Measurements from ENCODE around the gene GCC1. TPM values are rescaled to one million over a fixed set of nuclear protein-coding genes. Genes with fewer than 3 reads are reported as not detected.

The GCC1 gene
- total RNA-seq, 4 donors from 2014 or later, result 13.5 to 17.3 (median 14.9) TPM

DNA sequence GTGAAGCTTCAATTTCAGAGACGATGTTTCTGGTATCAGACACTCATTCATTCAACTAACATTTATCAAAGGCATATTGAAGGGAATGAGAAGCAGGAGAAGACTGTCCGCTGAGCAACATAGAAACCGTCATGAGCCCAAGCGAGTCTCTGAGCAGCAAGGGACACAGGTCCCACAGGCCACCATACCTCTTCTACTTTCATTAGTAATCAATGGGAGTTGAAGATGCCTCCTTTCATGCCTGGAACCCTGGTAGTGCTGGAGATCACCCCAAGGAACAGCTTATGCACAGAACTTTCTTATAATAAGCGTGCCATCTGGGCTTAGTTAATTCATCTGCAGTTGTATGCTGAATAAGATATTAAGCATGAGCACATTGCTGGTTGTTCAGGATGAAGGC, 31.3 kb upstream of the GCC1 start:
- WGBS, 2 donors, result 71 to 89% methylated on average over 4 of the region's 5 CpGs
- intact Hi-C loops (cut with DNase I), result no loop called here
- no peak overlapping the region for H3K4me3 ChIP-seq
- no peak for DNase-seq
- no peaks in the 10 kb centered on the region for H3K4me1 ChIP-seq
- TF ChIP-seq POLR2A (IDR thresholded peaks at IDR 0.05), result no peak
- TF ChIP-seq, protein P1, sequence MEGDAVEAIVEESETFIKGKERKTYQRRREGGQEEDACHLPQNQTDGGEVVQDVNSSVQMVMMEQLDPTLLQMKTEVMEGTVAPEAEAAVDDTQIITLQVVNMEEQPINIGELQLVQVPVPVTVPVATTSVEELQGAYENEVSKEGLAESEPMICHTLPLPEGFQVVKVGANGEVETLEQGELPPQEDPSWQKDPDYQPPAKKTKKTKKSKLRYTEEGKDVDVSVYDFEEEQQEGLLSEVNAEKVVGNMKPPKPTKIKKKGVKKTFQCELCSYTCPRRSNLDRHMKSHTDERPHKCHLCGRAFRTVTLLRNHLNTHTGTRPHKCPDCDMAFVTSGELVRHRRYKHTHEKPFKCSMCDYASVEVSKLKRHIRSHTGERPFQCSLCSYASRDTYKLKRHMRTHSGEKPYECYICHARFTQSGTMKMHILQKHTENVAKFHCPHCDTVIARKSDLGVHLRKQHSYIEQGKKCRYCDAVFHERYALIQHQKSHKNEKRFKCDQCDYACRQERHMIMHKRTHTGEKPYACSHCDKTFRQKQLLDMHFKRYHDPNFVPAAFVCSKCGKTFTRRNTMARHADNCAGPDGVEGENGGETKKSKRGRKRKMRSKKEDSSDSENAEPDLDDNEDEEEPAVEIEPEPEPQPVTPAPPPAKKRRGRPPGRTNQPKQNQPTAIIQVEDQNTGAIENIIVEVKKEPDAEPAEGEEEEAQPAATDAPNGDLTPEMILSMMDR (IDR thresholded peaks at IDR 0.05), result no peak
- H3K9me3 ChIP-seq, result no peaks in the 10 kb centered on the region
- H3K27me3 ChIP-seq, result peaks cover 0 to 93% (median 0%) of the 10 kb centered on the region in 4 donors
- H3K27ac ChIP-seq, result no peak overlapping the region
- H3K36me3 ChIP-seq, result no peaks in the 10 kb centered on the region

- Histone ChIP-seq H3K4me3 (no peak overlapping the region), H3K27me3 (peaks cover 0 to 50% (median 0%) of the 10 kb centered on the region in 4 donors), H3K9me3 (no peaks in the 10 kb centered on the region), H3K27ac (no peak overlapping the region), H3K4me1 (no peaks in the 10 kb centered on the region), H3K36me3 (no peaks in the 10 kb centered on the region)
- TF ChIP-seq, protein P1 (IDR thresholded peaks at IDR 0.05), result no peak
- no peak for TF ChIP-seq POLR2A (IDR thresholded peaks at IDR 0.05)
- 81% methylated on average over 1 of the region's 1 CpG for WGBS, 2 donors
- intact Hi-C loops (cut with DNase I), result no loop called here
- no peak for DNase-seq
Observed at GRCh38 chr7:127612263-127612662, 26.9 kb upstream of the GCC1 start.

GRCh38 chr7:127609297-127609696, 23.9 kb upstream of the GCC1 start:
- no peak for DNase-seq

DNA sequence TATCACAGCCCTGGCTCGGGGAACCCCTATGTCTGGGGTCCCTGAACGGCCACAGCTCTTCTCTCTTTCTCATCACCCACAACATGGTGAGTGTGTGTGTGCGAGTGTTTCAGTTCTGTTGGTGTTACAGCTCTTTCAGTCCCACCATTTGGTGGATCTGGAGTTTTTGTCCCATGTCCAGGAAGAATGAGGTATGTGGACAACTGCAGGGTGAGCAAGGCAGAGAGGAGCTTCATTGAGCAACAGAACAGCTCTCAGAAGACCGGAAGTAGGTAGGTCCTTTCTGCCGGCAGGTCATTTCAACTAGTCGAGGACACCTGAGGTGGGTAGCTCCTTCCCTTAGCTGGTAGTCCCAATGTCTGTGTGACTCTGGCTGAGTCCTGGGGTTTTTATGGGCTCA, 23.1 kb upstream of the GCC1 start:
- Histone ChIP-seq H3K27ac (no peak overlapping the region), H3K4me1 (no peaks in the 10 kb centered on the region), H3K27me3 (peaks cover 0 to 12% (median 0%) of the 10 kb centered on the region in 4 donors), H3K4me3 (no peak overlapping the region), H3K9me3 (no peaks in the 10 kb centered on the region), H3K36me3 (no peaks in the 10 kb centered on the region)
- TF ChIP-seq, protein P1 (IDR thresholded peaks at IDR 0.05), result no peak
- TF ChIP-seq POLR2A (IDR thresholded peaks at IDR 0.05), result no peak
- intact Hi-C loops (cut with DNase I), result no loop called here
- no peak for DNase-seq
- 80 to 85% methylated on average over 6 of the region's 6 CpGs for WGBS, 2 donors

More at GRCh38 chr7:127609297-127609696, 23.9 kb upstream of the GCC1 start:
- Histone ChIP-seq H3K4me3 (no peak overlapping the region), H3K4me1 (no peaks in the 10 kb centered on the region), H3K9me3 (no peaks in the 10 kb centered on the region), H3K36me3 (no peaks in the 10 kb centered on the region), H3K27ac (no peak overlapping the region), H3K27me3 (peaks cover 0 to 20% (median 0%) of the 10 kb centered on the region in 4 donors)
- TF ChIP-seq, protein P1 (IDR thresholded peaks at IDR 0.05), result no peak
- TF ChIP-seq POLR2A (IDR thresholded peaks at IDR 0.05), result no peak
- intact Hi-C loops (cut with DNase I), result no loop called here
- no CpG with 5 or more reads among the region's 6 CpGs for WGBS, 2 donors

GRCh38 chr7:127600885-127601284, 15.5 kb upstream of the GCC1 start:
- WGBS, 2 donors, result 81 to 82% methylated on average over 3 of the region's 3 CpGs
- intact Hi-C loops (cut with DNase I), result no loop called here
- no peaks in the 10 kb centered on the region for H3K36me3 ChIP-seq
- TF ChIP-seq, protein P1 (IDR thresholded peaks at IDR 0.05), result no peak
- TF ChIP-seq POLR2A (IDR thresholded peaks at IDR 0.05), result no peak
- DNase-seq, result no peak
- H3K4me1 ChIP-seq, result no peaks in the 10 kb centered on the region
- H3K27me3 ChIP-seq, result no peaks in the 10 kb centered on the region
- H3K4me3 ChIP-seq, result no peak overlapping the region
- no peak overlapping the region for H3K27ac ChIP-seq
- no peaks in the 10 kb centered on the region for H3K9me3 ChIP-seq

All from esophagus squamous epithelium (tissue), 5 donors.